Suprapubic skin (tissue), 4 donors: ENCODE data around the gene C3orf22. TPM values are rescaled to one million over a fixed set of nuclear protein-coding genes. Genes with fewer than 3 reads are reported as not detected.

Experiments used
- DNase-seq, 2 donors: peaks; one replicate each; pipeline ENCODE4 v3.0.0-alpha.2; 2019; ENCODE audit warnings: low spot score in 2 of 2
- H3K27ac ChIP-seq: fragments of 200-600 bp; sonication (generic); one replicate; pipeline ENCODE4 v1.5.1; 2019
- H3K27me3 ChIP-seq: fragments of 200-600 bp; sonication (generic); one replicate; pipeline ENCODE4 v1.5.1; 2019
- H3K36me3 ChIP-seq: fragments of 200-600 bp; sonication (generic); one replicate; pipeline ENCODE4 v1.5.1; 2019
- H3K4me1 ChIP-seq: fragments of 200-600 bp; sonication (generic); one replicate; pipeline ENCODE4 v1.5.1; 2019
- H3K4me3 ChIP-seq: fragments of 200-600 bp; sonication (generic); one replicate; pipeline ENCODE4 v1.5.1; 2019; ENCODE audit warnings: mild to moderate bottlenecking
- H3K9me3 ChIP-seq: fragments of 200-600 bp; sonication (generic); one replicate; pipeline ENCODE4 v1.5.1; 2019
- EP300 ChIP-seq: sonication (generic); formaldehyde crosslinking; IDR thresholded peaks from one replicate; pipeline ENCODE4 v1.6.1; 2017; ENCODE audit warnings: antibody characterized with exemption
- POLR2A ChIP-seq, 2 donors: fragments of 450-650 bp; IDR thresholded peaks; one replicate each; pipeline ENCODE4 v1.6.1; 2017; ENCODE audit warnings: antibody characterized with exemption in 2 of 2, mild to moderate bottlenecking in 2 of 2, moderate library complexity in 2 of 2
- POLR2AphosphoS5 ChIP-seq, 3 donors: sonication (generic); formaldehyde crosslinking; IDR thresholded peaks; one replicate each; pipeline ENCODE4 v1.6.1; 2017; ENCODE audit warnings: antibody characterized with exemption in 3 of 3
- WGBS: methylation state at CpG from one replicate; pipeline ENCODE4 v1.1.5; 2018; 5-methylcytosine and 5-hydroxymethylcytosine counted together
- total RNA-seq, 4 donors: library from RNA; depleted of rRNA; stranded (reverse); fragments of >200 nt; gene quantifications; one replicate each; pipeline ENCODE4 v1.1.0, GENCODE V29; 2016
- TF ChIP-seq, protein P1 (sequence below), 2 donors: fragments of 200-600 bp in 1 of 2; fragments of 450-650 bp in 1 of 2; sonication (generic) in 1 of 2; IDR thresholded peaks; one replicate each; pipeline ENCODE4 v1.5.1; 2016 to 2019; ENCODE audit warnings: antibody characterized with exemption in 2 of 2, mild to moderate bottlenecking in 1 of 2, moderate library complexity in 1 of 2

Gene C3orf22
- total RNA-seq, 4 donors from 2014 or later = not detected

DNA sequence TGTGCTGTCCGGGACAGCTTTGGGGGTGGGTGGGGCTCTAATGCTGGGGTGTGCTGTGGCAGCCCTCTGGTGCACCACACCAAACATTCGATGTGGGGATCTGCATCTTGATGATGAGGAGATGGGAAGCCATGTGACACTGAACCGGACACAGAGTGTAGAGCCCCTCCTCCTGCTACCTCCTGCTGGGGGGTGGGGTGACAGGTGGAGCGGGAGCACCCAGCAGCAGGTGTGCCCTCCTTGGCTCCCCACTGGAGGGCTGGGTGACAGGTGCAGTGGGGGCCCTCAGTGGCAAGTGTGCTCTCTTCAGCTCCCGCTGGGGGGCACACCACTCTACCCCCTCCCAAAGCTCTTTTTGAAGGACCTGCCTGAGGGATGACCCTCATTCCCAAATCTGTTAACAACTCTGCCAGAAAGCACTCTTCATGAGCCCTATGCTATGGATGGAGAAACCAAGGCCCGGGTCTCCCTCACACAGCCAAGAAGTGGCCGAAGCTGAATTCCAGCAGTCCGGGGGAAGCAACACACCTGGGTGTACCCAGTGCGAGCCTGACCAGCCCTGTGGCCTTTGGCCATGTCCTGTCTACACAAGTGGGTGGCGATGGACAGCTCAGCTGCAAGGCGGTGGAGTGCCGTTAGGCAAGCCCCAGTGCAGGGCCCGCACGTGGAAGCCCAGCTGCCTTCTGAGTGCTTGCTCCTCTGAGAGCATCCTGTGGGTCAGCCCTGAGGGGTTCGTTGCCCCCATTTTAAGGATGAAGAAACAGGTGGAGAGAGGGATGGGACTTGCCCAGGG, 40.5 kb downstream of the C3orf22 start:
- no peak overlapping the region for H3K27ac ChIP-seq
- no peak overlapping the region for H3K4me3 ChIP-seq
- H3K4me1 ChIP-seq = no peaks in the 10 kb centered on the region
- no peaks in the 10 kb centered on the region for H3K36me3 ChIP-seq
- DNase-seq = no peak
- H3K9me3 ChIP-seq = no peaks in the 10 kb centered on the region
- WGBS = 44% methylated on average over 2 of the region's 15 CpGs
- TF ChIP-seq POLR2AphosphoS5 (IDR thresholded peaks at IDR 0.05) = no peak
- no peak for TF ChIP-seq POLR2A (IDR thresholded peaks at IDR 0.05)
- no peak for TF ChIP-seq EP300
- TF ChIP-seq, protein P1, sequence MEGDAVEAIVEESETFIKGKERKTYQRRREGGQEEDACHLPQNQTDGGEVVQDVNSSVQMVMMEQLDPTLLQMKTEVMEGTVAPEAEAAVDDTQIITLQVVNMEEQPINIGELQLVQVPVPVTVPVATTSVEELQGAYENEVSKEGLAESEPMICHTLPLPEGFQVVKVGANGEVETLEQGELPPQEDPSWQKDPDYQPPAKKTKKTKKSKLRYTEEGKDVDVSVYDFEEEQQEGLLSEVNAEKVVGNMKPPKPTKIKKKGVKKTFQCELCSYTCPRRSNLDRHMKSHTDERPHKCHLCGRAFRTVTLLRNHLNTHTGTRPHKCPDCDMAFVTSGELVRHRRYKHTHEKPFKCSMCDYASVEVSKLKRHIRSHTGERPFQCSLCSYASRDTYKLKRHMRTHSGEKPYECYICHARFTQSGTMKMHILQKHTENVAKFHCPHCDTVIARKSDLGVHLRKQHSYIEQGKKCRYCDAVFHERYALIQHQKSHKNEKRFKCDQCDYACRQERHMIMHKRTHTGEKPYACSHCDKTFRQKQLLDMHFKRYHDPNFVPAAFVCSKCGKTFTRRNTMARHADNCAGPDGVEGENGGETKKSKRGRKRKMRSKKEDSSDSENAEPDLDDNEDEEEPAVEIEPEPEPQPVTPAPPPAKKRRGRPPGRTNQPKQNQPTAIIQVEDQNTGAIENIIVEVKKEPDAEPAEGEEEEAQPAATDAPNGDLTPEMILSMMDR (IDR thresholded peaks at IDR 0.05) = no peak
- peaks cover 21% of the 10 kb centered on the region for H3K27me3 ChIP-seq

DNA sequence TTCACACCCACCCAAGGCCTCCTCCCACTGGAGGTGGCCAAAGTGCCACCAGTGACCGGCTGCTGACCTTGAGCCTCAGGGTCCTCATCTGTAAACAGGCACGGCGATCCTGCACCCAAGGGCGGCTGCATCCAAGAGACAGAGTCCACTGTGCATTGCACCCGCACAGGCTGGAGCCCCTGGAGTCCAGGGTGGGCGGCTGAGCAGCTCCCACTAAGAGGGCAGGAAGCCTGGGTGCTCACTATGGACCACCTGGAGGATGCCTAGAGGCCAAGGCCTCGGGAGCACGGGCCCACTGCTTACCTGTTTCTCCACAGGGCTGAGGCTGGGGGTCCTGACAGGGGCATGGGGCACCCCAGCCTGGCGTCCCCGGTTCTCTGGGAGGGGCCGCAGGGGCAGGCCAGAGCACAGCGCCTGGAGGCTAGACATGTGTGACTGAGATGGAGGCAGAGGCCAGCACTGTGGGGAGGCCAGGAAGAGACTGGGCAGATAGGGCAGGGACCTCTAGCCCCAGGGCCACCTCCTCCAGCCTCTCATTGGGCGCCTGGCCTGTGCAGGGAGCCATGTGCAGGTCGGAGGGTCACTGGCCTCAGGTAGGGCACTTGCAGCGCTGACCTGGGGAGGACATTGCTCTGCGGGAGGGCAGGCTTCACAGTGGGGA, 41.3 kb downstream of the C3orf22 start, which contains the start of gene UROC1:
TSS of gene UROC1 (minus strand) at position 483 of the 661 bp plus-strand sequence. CDS start at position 429, 54 bp downstream.
- DNase-seq = no peak
- H3K27ac ChIP-seq = no peak within 1 kb of the TSS
- TF ChIP-seq EP300 (no peak), POLR2AphosphoS5 (IDR thresholded peaks at IDR 0.05) (no peak), POLR2A (IDR thresholded peaks at IDR 0.05) (no peak)
- TF ChIP-seq, protein P1 (IDR thresholded peaks at IDR 0.05) = no peak
- no peak within 1 kb of the TSS for H3K4me3 ChIP-seq
- H3K4me1 ChIP-seq = no peaks in the 10 kb centered on the region
- H3K27me3 ChIP-seq = peaks cover 13% of the 10 kb centered on the region
- WGBS = 87% methylated on average over 8 of the region's 16 CpGs
- H3K36me3 ChIP-seq = no peaks in the 10 kb centered on the region
- no peaks in the 10 kb centered on the region for H3K9me3 ChIP-seq

DNA sequence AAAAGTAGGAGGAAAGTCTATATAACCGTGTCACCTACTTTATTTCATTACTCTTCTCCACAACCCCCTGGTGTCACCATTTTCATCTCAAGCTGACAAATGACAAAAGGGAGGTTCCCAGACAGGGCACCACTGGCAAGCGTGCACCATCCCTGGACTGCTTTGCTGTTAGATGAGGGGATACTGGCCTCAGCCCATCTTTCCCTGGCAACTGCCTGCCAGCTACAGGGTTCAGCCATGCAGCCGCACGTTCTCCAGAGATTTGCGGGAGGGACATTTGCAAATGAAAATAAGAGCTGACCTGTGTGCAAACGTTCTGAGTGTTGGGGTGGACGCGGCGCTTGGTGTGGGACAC, 41.8 kb downstream of the C3orf22 start:
- Histone ChIP-seq H3K27ac (no peak overlapping the region), H3K9me3 (no peaks in the 10 kb centered on the region), H3K4me3 (no peak overlapping the region), H3K36me3 (no peaks in the 10 kb centered on the region), H3K27me3 (peaks cover 13% of the 10 kb centered on the region), H3K4me1 (no peaks in the 10 kb centered on the region)
- DNase-seq = no peak
- TF ChIP-seq POLR2AphosphoS5 (IDR thresholded peaks at IDR 0.05) = no peak
- no peak for TF ChIP-seq EP300
- TF ChIP-seq, protein P1 (IDR thresholded peaks at IDR 0.05) = no peak
- TF ChIP-seq POLR2A (IDR thresholded peaks at IDR 0.05) = no peak
- 81% methylated on average over 9 of the region's 9 CpGs for WGBS

DNA sequence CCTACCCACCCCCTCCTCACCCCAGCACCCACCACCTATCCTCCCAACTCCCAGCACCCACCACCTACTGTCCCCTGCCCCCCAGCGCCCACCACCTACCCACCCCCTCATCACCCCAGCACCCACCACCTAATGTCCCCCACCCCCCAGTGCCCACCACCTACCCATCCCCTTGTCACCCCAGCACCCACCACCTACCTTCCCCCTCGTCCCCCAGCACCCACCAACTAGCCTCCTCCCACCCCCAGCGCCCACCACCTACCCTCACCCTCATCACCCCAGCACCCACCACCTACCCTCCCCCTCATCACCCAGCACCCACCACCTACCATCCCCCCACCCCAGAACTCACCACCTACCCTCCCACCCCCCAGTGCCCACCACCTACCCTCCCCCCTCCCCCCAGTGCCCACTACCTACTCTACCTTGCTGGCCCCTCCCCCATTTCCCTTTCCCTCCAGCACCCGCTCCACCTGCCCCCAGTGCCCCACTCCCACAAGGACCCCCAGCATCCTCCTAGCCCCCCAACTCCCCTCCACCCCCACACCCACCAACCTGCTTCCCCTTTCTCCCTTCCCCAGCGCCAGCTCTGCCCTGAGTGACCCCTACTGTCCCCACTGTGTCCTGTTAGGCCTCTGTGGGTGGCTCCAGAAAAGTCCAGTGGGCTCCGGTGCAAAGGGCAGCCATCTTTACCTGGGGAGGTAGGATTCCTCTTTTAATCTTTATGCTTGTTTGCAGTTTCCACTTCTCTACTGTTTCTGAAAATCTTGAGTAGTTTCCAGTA, 42.4 kb downstream of the C3orf22 start:
- no peak for DNase-seq
- WGBS = 94% methylated on average over 5 of the region's 6 CpGs
- H3K27ac ChIP-seq = no peak overlapping the region
- H3K27me3 ChIP-seq = peaks cover 9% of the 10 kb centered on the region
- H3K36me3 ChIP-seq = no peaks in the 10 kb centered on the region
- no peaks in the 10 kb centered on the region for H3K4me1 ChIP-seq
- no peaks in the 10 kb centered on the region for H3K9me3 ChIP-seq
- TF ChIP-seq POLR2AphosphoS5 (IDR thresholded peaks at IDR 0.05) (no peak), POLR2A (IDR thresholded peaks at IDR 0.05) (no peak), EP300 (no peak)
- TF ChIP-seq, protein P1 (IDR thresholded peaks at IDR 0.05) = no peak
- H3K4me3 ChIP-seq = no peak overlapping the region
